Adrenal gland (tissue), 12 donors: ENCODE data around the gene SLC4A3. TPM values are rescaled to one million over a fixed set of nuclear protein-coding genes. Genes with fewer than 3 reads are reported as not detected.

Experiments
- DNase-seq, 7 donors: peaks; one replicate each; pipeline ENCODE4 v3.0.0-alpha.2; 2019 to 2020
- H3K27ac ChIP-seq, 5 donors: fragments of 200-600 bp; sonication (generic) in 4 of 5; 1 replicate in 3 of 5; 2 replicates in 2 of 5; pipeline versions ENCODE4 v1.5.1 to v1.8.0; 2016 to 2020; ENCODE audit warnings: mild to moderate bottlenecking in 1 of 5
- H3K27me3 ChIP-seq: fragments of 200-600 bp; 2 replicates; pipeline ENCODE4 v1.8.0; 2021
- H3K36me3 ChIP-seq, 2 donors: fragments of 200-600 bp; replicated peaks in 1 of 2; 1 replicate in 1 of 2; 2 replicates in 1 of 2; pipeline versions ENCODE4 v1.5.1 to v1.8.0; 2018 to 2022
- H3K4me1 ChIP-seq, 2 donors: fragments of 200-600 bp; replicated peaks in 1 of 2; 1 replicate in 1 of 2; 2 replicates in 1 of 2; pipeline versions ENCODE4 v1.5.1 to v1.8.0; 2018 to 2021
- H3K4me3 ChIP-seq, 4 donors: fragments of 200-600 bp; sonication (generic) in 3 of 4; one replicate each; pipeline ENCODE4 v1.5.1; 2016 to 2018
- H3K9me3 ChIP-seq, 3 donors: fragments of 200-600 bp; sonication (generic) in 1 of 3; replicated peaks in 1 of 3; 1 replicate in 2 of 3; 2 replicates in 1 of 3; pipeline versions ENCODE4 v1.5.1 to v1.8.0; 2016 to 2021
- POLR2A ChIP-seq, 2 donors: fragments of 450-650 bp; IDR thresholded peaks; one replicate each; pipeline ENCODE4 v1.6.1; 2017; ENCODE audit warnings: antibody characterized with exemption in 2 of 2, mild to moderate bottlenecking in 2 of 2, moderate library complexity in 1 of 2
- WGBS, 4 donors: extraction: QIAGEN DNeasy Blood & Tissue Kit in 2 of 4; methylation state at CpG; one replicate each; pipeline versions ENCODE4 v1.1.5 to v1.1.7; 2013 to 2017; 5-methylcytosine and 5-hydroxymethylcytosine counted together
- intact Hi-C, 2 donors: fragments of 100-400 bp; cut with DNase I; formaldehyde crosslinking; loops; one replicate each; pipeline versions ENCODE4 v1.14.1 to v1.15.0; 2022 to 2023
- polyA plus RNA-seq, 3 donors: library from polyadenylated mRNA; stranded (reverse); fragments of 200-250 nt in 2 of 3; fragments of 350-450 nt in 1 of 3; fragmentation: Illumina TruSeq in 1 of 3; extraction: RNeasy Lipid Tissue Mini Kit (QIAGEN cat#74804) in 1 of 3; gene quantifications; one replicate each; pipeline ENCODE4 v1.2.3, GENCODE V29; 2013 to 2014
- total RNA-seq, 9 donors: library from RNA; depleted of rRNA in 4 of 9; stranded (reverse); fragments of >200 nt in 4 of 9; fragments of 120-200 nt in 1 of 9; fragmentation: NEBNext Ultra II Directional in 1 of 9; extraction: Animal tissue kit (Norgen Biotek cat#: 25700) in 1 of 9; gene quantifications; one replicate each; pipeline versions ENCODE4 v1.1.0 to v1.2.4, GENCODE V29; 2013 to 2023
- TF ChIP-seq, protein P1 (sequence below), 6 experiments: fragments of 450-650 bp in 4 of 6; fragments of 200-600 bp in 2 of 6; sonication (generic) in 1 of 6; IDR thresholded peaks; 1 replicate in 5 of 6; 2 replicates in 1 of 6; pipeline versions ENCODE4 v1.5.1 to v1.8.0; 2016 to 2021; ENCODE audit warnings: antibody characterized with exemption in 6 of 6, mild to moderate bottlenecking in 2 of 6, moderate library complexity in 1 of 6
- donor health status: healthy with polysubstance abuse.
- donor health status: Bipolar disorder and iron deficiency.
- donor health status: DM: yes; HTN: yes; CAD: no.
- donor health status: DM: no; HTN: no; CAD: no.
- donor health status: DM: no; HTN: no; CAD: no.
- donor health status: DM: yes; HTN: yes; CAD: no.

The SLC4A3 gene
- total and polyA plus RNA-seq, 12 donors: 3.9 to 40.5 (median 15.0) TPM

DNA sequence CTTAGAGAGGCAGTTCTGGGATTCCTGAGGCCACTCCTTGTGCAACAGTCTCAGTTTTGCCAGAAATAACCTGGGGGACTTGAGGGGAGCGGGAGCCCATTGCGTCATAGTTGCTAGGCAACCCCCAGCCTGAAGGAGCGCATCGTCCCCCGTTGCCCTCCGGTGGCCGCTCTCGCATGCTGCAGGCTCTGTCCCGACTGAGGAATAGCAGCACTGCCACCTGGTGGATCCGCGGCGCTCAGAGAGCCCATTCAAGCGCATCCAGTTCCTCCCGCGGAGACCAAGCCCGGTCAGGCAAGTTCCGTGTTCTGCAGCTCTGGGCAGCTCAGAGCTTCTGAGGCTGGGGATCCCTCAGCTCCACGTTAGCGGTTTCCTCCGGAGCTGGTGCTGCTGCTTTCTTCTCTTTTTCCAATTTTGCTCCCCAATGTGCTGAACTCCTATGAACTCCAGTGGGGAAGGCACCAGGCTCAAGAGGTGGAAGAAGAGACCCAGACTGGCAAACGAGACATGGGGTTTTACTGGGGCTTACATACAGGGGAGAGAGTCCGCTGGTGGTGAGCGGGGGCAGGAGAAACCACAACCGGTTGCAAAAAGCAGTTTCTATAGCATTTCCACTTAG is 15.1 kb downstream of the SLC4A3 start:
- 4 to 14% (median 8%) methylated on average over 14 to 24 of the region's 24 CpGs for whole genome bisulfite sequencing, 4 donors
- intact Hi-C loops: loop anchor here (2.0 to 5.0 kb wide), 2 partner anchors 100 to 102 kb away; partner anchors contain the start of genes CHPF (in 1 of the 2) and TMEM198 (in 1 of the 2)
- peaks cover 12 to 30% of the 10 kb centered on the region in 2 donors for H3K4me1 ChIP-seq

DNA sequence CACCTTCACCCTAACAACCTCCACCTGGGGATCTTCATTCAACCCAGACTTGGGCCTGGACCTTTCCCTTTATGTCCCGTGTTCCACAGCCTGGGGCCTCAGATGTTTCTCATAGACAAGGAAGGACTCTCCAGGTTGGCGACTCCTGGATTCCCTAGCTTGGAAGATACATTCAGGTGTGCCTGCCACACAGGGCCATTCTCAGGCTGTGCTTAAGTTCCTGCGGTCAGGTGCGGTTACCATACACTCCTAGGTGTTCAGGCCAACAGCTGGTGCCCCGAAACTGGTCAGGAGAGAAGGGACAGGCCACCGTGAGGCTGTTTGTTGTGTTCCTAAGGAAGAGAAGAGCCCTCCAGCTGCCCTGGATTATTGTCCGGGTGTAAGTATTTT is 15.6 kb downstream of the SLC4A3 start:
- no peaks in the 10 kb centered on the region for H3K27me3 ChIP-seq
- H3K4me1 ChIP-seq: peaks cover 12 to 30% of the 10 kb centered on the region in 2 donors
- WGBS, 4 donors: 75 to 90% (median 83%) methylated on average over 5 to 7 of the region's 7 CpGs
- H3K27ac ChIP-seq: no peak overlapping the region
- DNase-seq: peak in 1 of 7 donors; percentile 56
- no peak overlapping the region for H3K4me3 ChIP-seq
- no peak for TF ChIP-seq POLR2A (IDR thresholded peaks at IDR 0.05)
- TF ChIP-seq, protein P1, sequence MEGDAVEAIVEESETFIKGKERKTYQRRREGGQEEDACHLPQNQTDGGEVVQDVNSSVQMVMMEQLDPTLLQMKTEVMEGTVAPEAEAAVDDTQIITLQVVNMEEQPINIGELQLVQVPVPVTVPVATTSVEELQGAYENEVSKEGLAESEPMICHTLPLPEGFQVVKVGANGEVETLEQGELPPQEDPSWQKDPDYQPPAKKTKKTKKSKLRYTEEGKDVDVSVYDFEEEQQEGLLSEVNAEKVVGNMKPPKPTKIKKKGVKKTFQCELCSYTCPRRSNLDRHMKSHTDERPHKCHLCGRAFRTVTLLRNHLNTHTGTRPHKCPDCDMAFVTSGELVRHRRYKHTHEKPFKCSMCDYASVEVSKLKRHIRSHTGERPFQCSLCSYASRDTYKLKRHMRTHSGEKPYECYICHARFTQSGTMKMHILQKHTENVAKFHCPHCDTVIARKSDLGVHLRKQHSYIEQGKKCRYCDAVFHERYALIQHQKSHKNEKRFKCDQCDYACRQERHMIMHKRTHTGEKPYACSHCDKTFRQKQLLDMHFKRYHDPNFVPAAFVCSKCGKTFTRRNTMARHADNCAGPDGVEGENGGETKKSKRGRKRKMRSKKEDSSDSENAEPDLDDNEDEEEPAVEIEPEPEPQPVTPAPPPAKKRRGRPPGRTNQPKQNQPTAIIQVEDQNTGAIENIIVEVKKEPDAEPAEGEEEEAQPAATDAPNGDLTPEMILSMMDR (IDR thresholded peaks at IDR 0.05): no peak
- intact Hi-C loops: loop anchor here (2.0 to 5.0 kb wide), 2 partner anchors 101 to 102 kb away; partner anchors contain the start of genes CHPF (in 1 of the 2) and TMEM198 (in 1 of the 2)
- no peaks in the 10 kb centered on the region for H3K36me3 ChIP-seq
- H3K9me3 ChIP-seq: no peaks in the 10 kb centered on the region

More for the DNA sequence above, 15.1 kb downstream of the SLC4A3 start:
- H3K27ac ChIP-seq: peak overlapping the region in 2 of 5 donors; percentile 65 to 69
- DNase-seq: peak; percentile 96 to 99 (median 98)
- no peaks in the 10 kb centered on the region for H3K9me3 ChIP-seq
- no peaks in the 10 kb centered on the region for H3K27me3 ChIP-seq
- TF ChIP-seq POLR2A (IDR thresholded peaks at IDR 0.05): no peak
- TF ChIP-seq, protein P1 (IDR thresholded peaks at IDR 0.05): peak; percentile 99 to 100 (median 100)
- H3K36me3 ChIP-seq: no peaks in the 10 kb centered on the region
- H3K4me3 ChIP-seq: no peak overlapping the region

DNA sequence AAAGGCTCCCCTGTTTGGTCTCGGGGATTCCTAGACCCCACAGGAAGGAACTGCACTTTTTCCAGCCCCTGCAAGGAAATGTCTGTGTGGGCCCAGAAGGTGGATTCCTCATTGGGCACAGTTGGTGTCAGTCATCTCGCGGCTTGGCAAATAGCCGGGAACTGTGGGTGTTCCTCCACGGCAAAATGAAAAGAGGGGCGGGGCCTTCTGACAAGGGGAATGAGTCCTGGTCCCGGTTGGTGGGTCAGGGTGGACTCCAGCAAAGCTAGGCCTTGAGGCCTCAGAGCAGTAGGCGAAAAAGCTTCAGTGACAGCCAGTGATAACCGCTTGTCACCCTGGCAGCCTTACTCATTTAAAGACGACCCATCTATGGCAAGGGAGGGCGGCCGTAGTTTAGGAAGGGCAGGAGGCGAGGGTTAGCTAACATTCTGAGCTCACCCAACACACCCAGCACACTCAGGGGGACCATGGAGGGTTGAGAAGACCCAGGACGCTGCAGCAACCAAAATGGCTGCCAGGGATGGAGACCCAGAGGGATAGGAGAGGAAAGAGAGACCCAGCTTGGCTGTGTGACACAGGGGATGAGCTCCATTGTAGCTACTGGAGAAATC is 16.5 kb downstream of the SLC4A3 start:
- intact Hi-C loops: loop anchor here (2.0 to 5.0 kb wide), 2 partner anchors 102 to 103 kb away; partner anchors contain the start of genes CHPF (in 1 of the 2) and TMEM198 (in 1 of the 2)
- Histone ChIP-seq H3K27ac (no peak overlapping the region), H3K4me3 (no peak overlapping the region), H3K4me1 (peaks cover 12 to 30% of the 10 kb centered on the region in 2 donors), H3K36me3 (no peaks in the 10 kb centered on the region), H3K27me3 (no peaks in the 10 kb centered on the region), H3K9me3 (no peaks in the 10 kb centered on the region)
- WGBS, 4 donors: 77 to 86% (median 84%) methylated on average over 11 to 14 of the region's 14 CpGs
- TF ChIP-seq, protein P1 (IDR thresholded peaks at IDR 0.05): no peak
- TF ChIP-seq POLR2A (IDR thresholded peaks at IDR 0.05): no peak
- peak in 1 of 7 donors; percentile 21 for DNase-seq

DNA sequence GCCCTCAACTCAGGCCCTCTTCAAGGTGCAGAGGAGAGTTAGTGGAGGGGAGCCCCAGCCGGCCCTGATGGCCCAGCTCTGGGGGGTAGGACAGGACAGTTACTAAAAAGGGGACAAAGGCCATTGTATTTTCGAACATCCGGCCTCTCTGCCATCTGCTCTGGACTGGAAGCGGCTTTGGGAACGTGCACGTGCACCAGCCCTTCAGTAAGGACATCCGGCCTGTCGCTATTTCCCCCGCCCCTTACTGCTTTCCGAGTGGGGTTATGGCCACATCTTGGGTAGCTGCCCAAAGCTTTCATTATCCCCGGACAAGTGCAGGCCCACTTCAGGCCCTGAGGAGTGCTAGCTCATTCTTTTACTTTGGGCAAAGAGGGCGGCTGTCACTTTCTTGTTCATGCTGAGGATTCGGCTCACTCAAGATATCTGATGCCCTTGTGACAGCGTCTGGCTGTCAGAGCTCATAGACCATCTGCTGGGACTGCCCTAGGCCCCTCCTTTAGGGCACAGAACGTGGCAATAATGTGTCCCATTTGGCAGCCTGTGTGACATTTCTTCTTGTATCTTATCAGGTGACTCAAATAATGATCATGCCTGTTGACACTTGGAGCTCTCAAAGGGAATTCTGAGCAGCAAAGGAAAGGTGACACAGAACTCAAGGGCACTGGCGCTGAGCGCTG is 17.5 kb downstream of the SLC4A3 start:
- intact Hi-C loops: loop anchor here in 1 of 2 donors (5.0 kb wide), 1 partner anchor 103 kb away; the partner anchor contains the start of genes CHPF and TMEM198
- H3K36me3 ChIP-seq: no peaks in the 10 kb centered on the region
- no peak overlapping the region for H3K4me3 ChIP-seq
- TF ChIP-seq, protein P1 (IDR thresholded peaks at IDR 0.05): no peak
- TF ChIP-seq POLR2A (IDR thresholded peaks at IDR 0.05): no peak
- peak overlapping the region; percentile 10 to 79 (median 49) for H3K27ac ChIP-seq
- H3K4me1 ChIP-seq: peaks cover 12 to 30% of the 10 kb centered on the region in 2 donors
- no peaks in the 10 kb centered on the region for H3K27me3 ChIP-seq
- peak in 5 of 7 donors; percentile 45 to 65 (median 57) for DNase-seq
- H3K9me3 ChIP-seq: no peaks in the 10 kb centered on the region
- WGBS, 4 donors: 53 to 58% (median 56%) methylated on average over 17 of the region's 17 CpGs
